Heart left ventricle (tissue), 13 donors: Measurements from ENCODE around the gene ZNF618.

Experiments used
- CTCF ChIP-seq, 12 donors: fragments of 200-600 bp; sonication (generic) in 4 of 12; IDR thresholded peaks; one replicate each; pipeline versions ENCODE4 v1.5.0 to v1.8.0; 2018 to 2022; ENCODE audit warnings: antibody characterized with exemption in 12 of 12, mild to moderate bottlenecking in 5 of 12
- POLR2A ChIP-seq, 2 donors: fragments of 450-650 bp; IDR thresholded peaks; one replicate each; pipeline ENCODE4 v1.6.1; 2017; ENCODE audit warnings: antibody characterized with exemption in 2 of 2, mild to moderate bottlenecking in 2 of 2, moderate library complexity in 2 of 2
- donor health status: ischemic (EF 13 %, LVEDD 7.1; RV severe dilation, severe dysfunction).
- donor health status: DM: no; HTN: yes; CAD: no.
- donor health status: DM: no; HTN: no; CAD: no.
- donor health status: ischemic (EF 25% LVEDD 6.9; RV normal size, moderate dysfunction).
- donor health status: ischemic (EF 25% LVEDD 5.7; RV mildly dilated, moderate dysfunction).
- donor health status: ischemic (EF 35%, LVEDD 5.7; RV mildly dilated, moderate dysfunction).
- donor health status: nonischemic (EF 11% LVEDD 7.7; RV severe dilation, severe dysfunction).
- donor health status: DM: yes; HTN: yes; CAD: no.
- donor health status: PGD.
- donor health status: ischemic (EF 29% LVEDD 5.4; RV normal size, mild dysfunction).
- donor health status: nonischemic (EF 23%, LVEDD 6.1; RV moderate dilation, normal function).

- TF ChIP-seq CTCF (IDR thresholded peaks at IDR 0.05) (no peak), POLR2A (IDR thresholded peaks at IDR 0.05) (no peak)
Measured at GRCh38 chr9:114002271-114002985, 126.3 kb downstream of the ZNF618 start.
